GM18498 (cell line): ENCODE results near the gene PKD1L1.

ENCODE experiments used
- ATAC-seq: cut with Tn5 transposase; IDR thresholded peaks from one replicate; pipeline ENCODE4 v1.9.1; 2021; ENCODE audit warnings: mild to moderate bottlenecking, moderate library complexity; ENCODE audit not compliant: unreplicated experiment

The PKD1L1 gene

GRCh38 chr7:47739891-47740290 lies 208.4 kb downstream of the PKD1L1 start:
- ATAC-seq = no peak

- ATAC-seq = no peak
Measured at GRCh38 chr7:47739301-47739875, 208.9 kb downstream of the PKD1L1 start.

DNA sequence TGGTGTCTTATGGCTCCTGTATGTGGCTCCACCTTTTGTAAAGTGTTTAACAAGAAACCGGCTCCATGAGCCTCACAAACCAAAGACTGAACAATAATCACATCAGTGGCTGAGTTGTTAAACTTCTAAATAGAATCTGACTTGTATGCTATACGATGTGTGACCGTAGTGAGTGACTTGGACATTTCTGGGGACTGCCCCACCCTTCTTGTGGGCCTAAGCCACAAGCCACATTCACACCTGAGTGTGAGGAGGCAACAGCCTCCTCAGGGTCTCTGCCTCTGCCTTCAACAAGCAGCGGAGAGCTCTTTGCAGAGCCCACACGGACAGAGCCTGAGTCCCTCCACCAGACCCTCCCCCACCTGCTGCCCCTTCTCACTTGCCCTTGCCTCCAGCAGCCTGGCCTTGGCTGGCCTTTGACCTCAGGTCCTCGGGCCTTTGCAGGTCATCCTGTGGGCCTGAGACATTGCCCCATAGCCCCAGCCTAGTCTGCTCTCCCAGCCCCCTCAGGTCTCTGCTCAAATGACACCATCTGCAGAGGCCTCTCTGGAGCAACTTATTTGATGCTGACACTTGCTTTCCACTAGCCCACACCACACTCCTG lies 209.6 kb downstream of the PKD1L1 start:
- no peak for ATAC-seq

GRCh38 chr7:47737601-47738000 lies 210.7 kb downstream of the PKD1L1 start:
- no peak for ATAC-seq

DNA sequence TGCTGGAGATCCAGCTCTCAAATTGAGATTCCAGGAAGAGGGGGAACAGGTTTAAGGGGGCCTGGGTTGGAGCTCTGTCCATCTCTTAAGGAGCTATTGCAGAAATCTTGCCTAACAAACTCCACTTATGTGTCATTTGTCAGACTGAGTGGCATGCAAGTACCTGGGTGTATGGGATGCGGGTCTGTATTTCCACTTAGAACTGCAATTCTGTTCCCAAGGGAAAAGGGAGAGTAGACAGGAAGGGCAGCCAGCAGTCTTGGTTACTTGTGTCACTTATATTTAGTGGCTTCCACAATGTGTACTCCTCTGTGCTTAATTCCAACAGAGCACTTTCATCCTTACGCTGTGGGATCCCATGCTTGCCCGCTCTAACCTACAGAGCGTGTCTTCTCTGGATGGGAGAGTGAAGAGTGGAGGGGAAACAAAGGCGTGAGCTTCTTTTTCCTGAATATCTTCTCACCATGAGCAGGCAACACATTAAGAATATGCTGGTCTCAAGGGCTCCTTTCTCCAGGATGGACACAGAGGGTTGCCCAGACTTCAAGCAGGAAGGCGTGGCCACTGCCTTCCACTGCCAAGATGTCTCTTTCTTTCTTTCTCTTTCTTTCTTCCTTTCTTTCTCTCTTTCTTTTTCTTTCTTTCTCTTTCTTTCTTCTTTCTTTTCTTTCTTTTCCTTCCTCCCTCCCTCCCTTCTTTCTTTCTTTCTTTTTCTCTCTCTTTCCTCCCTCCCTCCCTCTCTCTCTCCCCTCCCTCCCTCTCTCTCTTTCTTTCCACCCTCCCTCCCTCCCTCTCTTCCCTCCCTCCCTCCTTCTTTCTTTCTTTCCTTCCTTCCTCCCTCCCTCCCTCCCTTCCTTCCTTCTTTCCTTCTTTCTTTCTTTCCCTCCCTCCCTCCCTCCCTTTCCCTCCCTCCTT lies 212.6 kb downstream of the PKD1L1 start:
- ATAC-seq = no peak

GRCh38 chr7:47734949-47735291 lies 213.3 kb downstream of the PKD1L1 start:
- ATAC-seq = no peak

DNA sequence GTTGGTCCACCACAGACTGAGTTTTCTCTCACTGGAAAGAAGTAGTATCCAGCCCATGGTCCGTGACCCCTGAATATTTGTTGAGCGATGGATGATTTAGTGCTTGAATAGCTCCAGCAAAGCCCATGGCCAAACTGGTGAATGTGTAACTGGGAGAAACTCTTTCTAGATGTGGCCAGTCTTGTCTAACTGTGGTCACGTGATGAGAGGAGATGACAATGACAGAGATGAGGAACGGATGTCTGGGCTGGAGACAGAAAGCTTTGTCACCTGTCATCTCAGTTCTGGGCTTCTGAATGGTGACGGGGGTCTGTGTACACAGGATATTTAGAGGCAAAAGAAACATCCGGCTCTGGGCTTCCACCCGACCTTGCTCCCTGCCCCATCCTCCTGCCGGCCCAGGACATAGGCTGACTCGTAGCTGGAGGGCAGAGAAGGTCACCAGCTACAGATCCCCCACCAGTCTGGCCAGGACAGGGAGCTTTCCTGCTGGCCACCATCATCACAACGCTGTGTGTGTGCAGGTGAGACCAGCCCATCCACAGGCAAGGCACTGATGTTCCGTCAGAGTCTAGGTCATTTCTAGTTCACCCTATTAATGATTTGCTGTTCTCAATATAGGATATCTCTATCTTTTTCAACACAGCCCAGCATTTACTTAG lies 213.8 kb downstream of the PKD1L1 start:
- no peak for ATAC-seq

GRCh38 chr7:47730142-47730541 lies 218.1 kb downstream of the PKD1L1 start:
- ATAC-seq = no peak

DNA sequence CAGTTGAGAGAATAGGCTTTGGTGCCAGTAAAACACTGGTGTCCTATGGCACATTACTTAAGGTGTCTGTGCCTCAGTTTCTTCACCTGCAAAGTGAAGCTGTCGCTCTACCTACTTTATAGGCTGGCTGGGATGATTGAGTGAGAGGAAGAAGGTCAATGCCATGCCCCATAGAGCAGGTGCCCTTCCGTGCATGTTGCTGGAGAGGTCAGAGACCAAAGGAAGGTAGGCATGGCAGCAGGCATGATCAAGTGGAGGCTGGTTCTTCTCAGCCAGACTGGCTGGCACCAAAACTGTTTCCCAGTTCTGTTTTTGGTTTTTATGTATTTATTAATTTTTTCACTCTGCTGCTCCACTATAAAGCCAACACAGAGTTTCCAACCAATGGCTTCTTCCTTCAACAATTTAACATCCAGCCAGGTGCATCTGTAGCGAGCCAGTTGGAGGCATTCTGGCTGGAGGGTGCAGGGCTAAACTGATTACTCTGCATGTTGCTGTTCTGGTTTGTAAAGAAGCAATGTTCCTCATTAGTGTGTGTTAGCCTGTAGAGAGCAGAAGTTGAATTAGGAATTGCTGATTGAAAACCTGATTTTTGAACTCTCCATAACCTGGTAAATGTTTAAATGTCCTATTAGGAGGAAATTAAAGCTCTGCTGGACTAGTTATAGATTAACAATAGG lies 222.1 kb downstream of the PKD1L1 start:
- no peak for ATAC-seq

GRCh38 chr7:47725031-47725780 lies 223.1 kb downstream of the PKD1L1 start:
- ATAC-seq = no peak
